Measurements from ENCODE around the gene GNG2. TPM values are rescaled to one million over a fixed set of nuclear protein-coding genes. Genes with fewer than 3 reads are reported as not detected.
A peak's percentile ranks its signal among the peaks of the same experiment; 100 is the strongest.

The GNG2 gene
- total RNA-seq, 1 donor from 2014 or later: 80.8 TPM

DNA sequence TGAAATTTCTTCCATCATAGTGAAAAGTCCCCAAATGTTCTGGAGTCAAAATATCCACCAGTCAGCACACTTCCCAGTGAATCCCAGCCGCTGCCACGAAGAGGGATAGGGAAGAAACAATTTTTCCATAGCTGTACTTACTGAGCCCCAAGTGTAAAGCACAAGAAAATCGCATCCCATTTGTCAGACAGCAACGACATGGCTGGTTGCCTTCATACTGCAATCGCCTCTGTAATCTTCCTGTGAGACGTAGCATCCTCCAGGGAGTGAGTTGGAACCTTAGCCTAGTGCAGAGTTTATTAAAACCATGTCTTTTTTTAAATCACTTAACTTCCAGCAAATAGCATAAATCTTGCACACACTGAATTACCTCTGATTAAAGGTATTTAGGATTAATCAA, 56.8 kb downstream of the GNG2 start:
- Mint-ChIP-seq H3K27ac (ENCODE audit: unreplicated experiment) (no peak overlapping the region), H3K4me1 (ENCODE audit: unreplicated experiment) (peaks cover 3% of the 10 kb centered on the region)

DNA sequence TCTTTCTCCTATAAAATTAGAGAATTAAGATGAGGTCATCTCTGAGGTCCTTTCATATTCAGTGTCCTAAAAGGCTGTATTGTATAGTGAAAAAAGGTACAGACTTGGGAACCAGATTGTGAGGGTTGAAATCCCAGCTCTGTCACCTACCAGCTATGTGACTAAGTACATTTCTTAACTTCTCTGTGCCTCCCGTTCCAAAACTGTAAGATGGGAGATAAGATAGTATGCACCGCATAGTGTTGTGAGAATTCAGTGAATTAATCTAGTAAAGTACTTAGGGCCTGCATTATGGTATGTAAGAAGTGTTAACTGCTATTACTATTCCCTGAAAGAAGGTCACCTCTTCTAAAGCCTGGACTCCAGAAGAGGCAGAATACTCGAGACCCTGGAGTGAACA, 60.6 kb downstream of the GNG2 start:
- no peak for DNase-seq (ENCODE audit: low spot score)
- Mint-ChIP-seq H3K36me3 (ENCODE audit: low read depth, unreplicated experiment) (peaks cover 4% of the 10 kb centered on the region), H3K4me1 (ENCODE audit: unreplicated experiment) (peaks cover 15% of the 10 kb centered on the region), H3K27ac (ENCODE audit: unreplicated experiment) (no peak overlapping the region), H3K4me3 (ENCODE audit: unreplicated experiment) (no peak overlapping the region), H3K27me3 (ENCODE audit: unreplicated experiment) (peaks cover 1% of the 10 kb centered on the region), H3K9me3 (ENCODE audit: unreplicated experiment) (no peaks in the 10 kb centered on the region)
- TF ChIP-seq, protein P1, sequence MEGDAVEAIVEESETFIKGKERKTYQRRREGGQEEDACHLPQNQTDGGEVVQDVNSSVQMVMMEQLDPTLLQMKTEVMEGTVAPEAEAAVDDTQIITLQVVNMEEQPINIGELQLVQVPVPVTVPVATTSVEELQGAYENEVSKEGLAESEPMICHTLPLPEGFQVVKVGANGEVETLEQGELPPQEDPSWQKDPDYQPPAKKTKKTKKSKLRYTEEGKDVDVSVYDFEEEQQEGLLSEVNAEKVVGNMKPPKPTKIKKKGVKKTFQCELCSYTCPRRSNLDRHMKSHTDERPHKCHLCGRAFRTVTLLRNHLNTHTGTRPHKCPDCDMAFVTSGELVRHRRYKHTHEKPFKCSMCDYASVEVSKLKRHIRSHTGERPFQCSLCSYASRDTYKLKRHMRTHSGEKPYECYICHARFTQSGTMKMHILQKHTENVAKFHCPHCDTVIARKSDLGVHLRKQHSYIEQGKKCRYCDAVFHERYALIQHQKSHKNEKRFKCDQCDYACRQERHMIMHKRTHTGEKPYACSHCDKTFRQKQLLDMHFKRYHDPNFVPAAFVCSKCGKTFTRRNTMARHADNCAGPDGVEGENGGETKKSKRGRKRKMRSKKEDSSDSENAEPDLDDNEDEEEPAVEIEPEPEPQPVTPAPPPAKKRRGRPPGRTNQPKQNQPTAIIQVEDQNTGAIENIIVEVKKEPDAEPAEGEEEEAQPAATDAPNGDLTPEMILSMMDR (IDR thresholded peaks at IDR 0.05; ENCODE audit: unreplicated experiment): no peak

More for the DNA sequence above, 56.8 kb downstream of the GNG2 start:
- Mint-ChIP-seq H3K36me3 (ENCODE audit: low read depth, unreplicated experiment) (peaks cover 4% of the 10 kb centered on the region), H3K9me3 (ENCODE audit: unreplicated experiment) (no peaks in the 10 kb centered on the region), H3K4me3 (ENCODE audit: unreplicated experiment) (no peak overlapping the region), H3K27me3 (ENCODE audit: unreplicated experiment) (peaks cover 1% of the 10 kb centered on the region)
- TF ChIP-seq, protein P1 (IDR thresholded peaks at IDR 0.05; ENCODE audit: unreplicated experiment): no peak
- DNase-seq (ENCODE audit: low spot score): no peak

DNA sequence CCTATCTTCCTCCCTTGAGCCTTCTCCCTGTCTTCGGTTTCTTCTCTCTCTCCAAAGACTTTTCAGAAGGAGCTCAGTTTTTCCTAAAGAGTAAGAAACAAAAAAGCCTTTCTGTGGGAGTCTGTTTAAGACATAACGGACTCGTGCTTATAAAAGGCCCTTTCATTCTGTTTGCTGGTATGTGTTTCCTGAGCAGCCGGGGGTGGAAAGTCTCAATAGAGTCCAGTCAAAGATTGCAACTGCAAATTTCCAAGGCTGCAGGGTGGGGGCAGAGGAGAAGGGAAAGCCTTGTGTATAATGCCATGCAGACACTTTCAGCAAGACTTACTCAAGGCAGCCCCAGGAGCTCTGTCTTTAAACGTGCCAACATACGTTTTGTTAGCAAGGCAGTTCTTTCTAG, 62.2 kb downstream of the GNG2 start:
- peak overlapping the region; percentile 59 for H3K27ac Mint-ChIP-seq (ENCODE audit: unreplicated experiment)

DNA sequence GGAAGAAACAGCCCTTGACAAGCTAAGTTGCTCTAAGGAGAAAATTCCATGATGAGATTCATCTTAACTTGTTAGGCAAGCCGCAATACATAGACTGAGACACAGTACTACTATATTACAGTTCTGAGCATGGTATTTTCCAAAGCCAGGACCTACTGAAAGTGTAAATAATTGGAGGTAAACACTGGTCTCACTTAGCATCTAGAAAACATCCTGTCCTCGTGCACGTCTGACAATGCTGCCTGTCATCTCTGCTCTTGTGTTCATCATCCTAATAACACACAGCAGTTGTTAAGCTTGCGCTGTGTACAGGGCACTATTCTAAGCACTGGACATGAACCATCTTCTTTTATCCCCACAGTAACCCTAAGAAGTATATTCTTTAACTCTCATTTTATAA, 64.2 kb downstream of the GNG2 start:
- no peak overlapping the region for H3K27ac Mint-ChIP-seq (ENCODE audit: unreplicated experiment)
- no peaks in the 10 kb centered on the region for H3K9me3 Mint-ChIP-seq (ENCODE audit: unreplicated experiment)
- H3K27me3 Mint-ChIP-seq (ENCODE audit: unreplicated experiment): no peaks in the 10 kb centered on the region
- no peak overlapping the region for H3K4me3 Mint-ChIP-seq (ENCODE audit: unreplicated experiment)
- TF ChIP-seq, protein P1 (IDR thresholded peaks at IDR 0.05; ENCODE audit: unreplicated experiment): no peak
- peaks cover 12% of the 10 kb centered on the region for H3K4me1 Mint-ChIP-seq (ENCODE audit: unreplicated experiment)
- no peaks in the 10 kb centered on the region for H3K36me3 Mint-ChIP-seq (ENCODE audit: low read depth, unreplicated experiment)
- DNase-seq (ENCODE audit: low spot score): no peak

More for the DNA sequence above, 62.2 kb downstream of the GNG2 start:
- no peak overlapping the region for H3K4me3 Mint-ChIP-seq (ENCODE audit: unreplicated experiment)
- TF ChIP-seq, protein P1 (IDR thresholded peaks at IDR 0.05; ENCODE audit: unreplicated experiment): no peak
- peak; percentile 7 for DNase-seq (ENCODE audit: low spot score)
- H3K4me1 Mint-ChIP-seq (ENCODE audit: unreplicated experiment): peaks cover 12% of the 10 kb centered on the region
- no peaks in the 10 kb centered on the region for H3K27me3 Mint-ChIP-seq (ENCODE audit: unreplicated experiment)
- no peaks in the 10 kb centered on the region for H3K36me3 Mint-ChIP-seq (ENCODE audit: low read depth, unreplicated experiment)
- H3K9me3 Mint-ChIP-seq (ENCODE audit: unreplicated experiment): no peaks in the 10 kb centered on the region

DNA sequence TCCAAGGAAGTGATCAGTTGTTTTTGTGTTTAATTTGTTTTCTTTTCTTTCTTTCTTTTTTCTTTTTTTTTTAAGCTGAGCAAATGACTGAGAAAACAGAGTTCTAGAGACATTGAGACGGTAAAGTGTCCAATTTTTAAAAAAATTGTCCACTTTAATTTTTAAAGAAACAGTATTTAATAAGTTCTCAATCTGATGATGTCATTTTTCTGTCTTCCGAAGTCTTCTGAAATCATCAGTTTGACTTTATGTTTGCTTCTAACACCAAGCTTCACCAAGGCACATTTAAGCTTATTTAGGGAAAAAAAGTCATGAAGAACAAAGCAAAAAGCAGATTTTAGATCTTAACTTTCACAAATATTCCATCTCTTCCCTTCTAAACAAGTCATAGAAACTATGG, 65.6 kb downstream of the GNG2 start:
- peaks cover 22% of the 10 kb centered on the region for H3K4me1 Mint-ChIP-seq (ENCODE audit: unreplicated experiment)
- H3K36me3 Mint-ChIP-seq (ENCODE audit: low read depth, unreplicated experiment): peaks cover 3% of the 10 kb centered on the region
- H3K27me3 Mint-ChIP-seq (ENCODE audit: unreplicated experiment): no peaks in the 10 kb centered on the region
- no peak overlapping the region for H3K4me3 Mint-ChIP-seq (ENCODE audit: unreplicated experiment)
- no peaks in the 10 kb centered on the region for H3K9me3 Mint-ChIP-seq (ENCODE audit: unreplicated experiment)
- DNase-seq (ENCODE audit: low spot score): no peak
- H3K27ac Mint-ChIP-seq (ENCODE audit: unreplicated experiment): no peak overlapping the region
- TF ChIP-seq, protein P1 (IDR thresholded peaks at IDR 0.05; ENCODE audit: unreplicated experiment): no peak

All from endothelial cell (in vitro differentiated cells).